GM12878 (cell line): ENCODE results near the gene RXYLT1.

Source experiments
- CBFB ChIP-seq: IDR thresholded peaks from 2 replicates; pipeline ENCODE4 v1.6.1; 2016; ENCODE audit warnings: antibody characterized with exemption, low read depth
- CHD1 ChIP-seq: IDR thresholded peaks from 2 replicates; pipeline ENCODE4 v1.6.1; 2012; ENCODE audit warnings: low read depth, low read length, improper control_type of control experiment
- POLR2A ChIP-seq: IDR thresholded peaks from 2 replicates; pipeline ENCODE4 v1.6.1; 2011; ENCODE audit warnings: low read depth, mild to moderate bottlenecking, low read length
- POLR2AphosphoS5 ChIP-seq: IDR thresholded peaks from 2 replicates; pipeline ENCODE4 v1.6.1; 2011; ENCODE audit warnings: mild to moderate bottlenecking, low read length, inconsistent platforms
- TF ChIP-seq, protein P1 (sequence below), 3 experiments: IDR thresholded peaks in 2 of 3; conservative IDR thresholded peaks in 1 of 3; 2 replicates each; pipeline ENCODE4 v1.5.1; 2011; ENCODE audit warnings: low read depth in 3 of 3, low read length in 3 of 3, mild to moderate bottlenecking in 3 of 3, control low read depth in 2 of 3, moderate library complexity in 2 of 3, inconsistent platforms in 1 of 3, mixed read lengths in 1 of 3; ENCODE audit not compliant: control insufficient read depth in 2 of 3, insufficient read depth in 1 of 3; ENCODE audit errors: extremely low read depth in 1 of 3

DNA sequence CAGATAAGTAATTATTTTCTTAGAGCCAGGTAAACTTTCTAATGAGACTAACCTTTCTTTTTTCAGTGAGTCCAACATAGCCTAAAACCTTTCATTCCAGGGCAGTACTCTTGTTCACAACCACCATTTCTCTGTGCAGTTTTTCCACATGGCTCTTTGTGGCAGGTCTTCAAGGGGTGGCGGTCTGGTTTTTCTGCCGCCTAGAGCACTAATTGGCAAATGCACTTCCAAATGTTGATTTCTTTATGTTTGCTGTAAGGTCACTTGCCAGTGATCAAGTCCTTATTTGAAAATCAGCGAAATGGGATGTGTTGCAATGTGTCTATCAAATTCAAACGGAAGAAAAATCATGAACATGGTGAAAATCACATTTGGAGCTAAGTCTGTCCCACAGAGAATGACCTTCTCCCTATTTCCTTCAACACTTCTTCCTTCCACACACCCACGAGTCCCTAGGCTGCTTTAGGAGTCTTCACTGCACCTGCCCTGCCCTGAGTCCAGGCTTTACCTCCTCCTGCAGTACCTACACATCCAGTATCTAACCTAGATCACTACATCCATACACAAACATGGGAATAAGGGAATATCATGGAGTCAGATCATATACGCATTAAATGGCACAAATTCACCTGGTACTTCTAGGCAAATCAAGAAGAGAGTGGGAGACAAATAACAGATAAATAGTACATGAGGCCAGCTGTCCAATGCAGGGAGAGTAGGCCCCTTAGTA, 66.7 kb downstream of the RXYLT1 start:
- no peak for TF ChIP-seq CBFB
- TF ChIP-seq, protein P1, sequence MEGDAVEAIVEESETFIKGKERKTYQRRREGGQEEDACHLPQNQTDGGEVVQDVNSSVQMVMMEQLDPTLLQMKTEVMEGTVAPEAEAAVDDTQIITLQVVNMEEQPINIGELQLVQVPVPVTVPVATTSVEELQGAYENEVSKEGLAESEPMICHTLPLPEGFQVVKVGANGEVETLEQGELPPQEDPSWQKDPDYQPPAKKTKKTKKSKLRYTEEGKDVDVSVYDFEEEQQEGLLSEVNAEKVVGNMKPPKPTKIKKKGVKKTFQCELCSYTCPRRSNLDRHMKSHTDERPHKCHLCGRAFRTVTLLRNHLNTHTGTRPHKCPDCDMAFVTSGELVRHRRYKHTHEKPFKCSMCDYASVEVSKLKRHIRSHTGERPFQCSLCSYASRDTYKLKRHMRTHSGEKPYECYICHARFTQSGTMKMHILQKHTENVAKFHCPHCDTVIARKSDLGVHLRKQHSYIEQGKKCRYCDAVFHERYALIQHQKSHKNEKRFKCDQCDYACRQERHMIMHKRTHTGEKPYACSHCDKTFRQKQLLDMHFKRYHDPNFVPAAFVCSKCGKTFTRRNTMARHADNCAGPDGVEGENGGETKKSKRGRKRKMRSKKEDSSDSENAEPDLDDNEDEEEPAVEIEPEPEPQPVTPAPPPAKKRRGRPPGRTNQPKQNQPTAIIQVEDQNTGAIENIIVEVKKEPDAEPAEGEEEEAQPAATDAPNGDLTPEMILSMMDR (IDR thresholded peaks at IDR 0.05 in 2 of 3, conservative IDR thresholded peaks at IDR 0.05 in 1 of 3; ENCODE audit: control insufficient read depth in 2 of 3, extremely low read depth in 1 of 3, insufficient read depth in 1 of 3, low read depth in 3 of 3, low read length in 3 of 3), result no peak
- TF ChIP-seq POLR2A, result no peak
- no peak for TF ChIP-seq POLR2AphosphoS5
- TF ChIP-seq CHD1, result no peak
